Smooth muscle cell (in vitro differentiated cells): Measurements from ENCODE around the gene KCNE4. TPM values are rescaled to one million over a fixed set of nuclear protein-coding genes. Genes with fewer than 3 reads are reported as not detected.

ENCODE experiments used
- DNase-seq: peaks from one replicate; lab custom pipeline; 2025; ENCODE audit not compliant: unreplicated experiment; lab: John Stamatoyannopoulos, UW
- H2AFZ ChIP-seq: fragments of 200-600 bp; sonication (generic); 2 replicates; pipeline ENCODE4 v1.6.0; 2016; ENCODE audit warnings: antibody characterized with exemption, low read depth, mild to moderate bottlenecking
- H3F3A ChIP-seq: fragments of 200-600 bp; sonication (generic); 2 replicates; pipeline ENCODE4 v1.6.0; 2017; ENCODE audit warnings: antibody characterized with exemption, low read depth
- H3K27ac ChIP-seq: fragments of 200-600 bp; sonication (generic); 2 replicates; pipeline ENCODE4 v1.5.1; 2016; ENCODE audit warnings: low read depth, mild to moderate bottlenecking
- H3K27me3 ChIP-seq: fragments of 200-600 bp; sonication (generic); 2 replicates; pipeline ENCODE4 v1.6.1; 2016; ENCODE audit warnings: low read depth, mild to moderate bottlenecking
- H3K36me3 ChIP-seq: fragments of 200-600 bp; sonication (generic); 2 replicates; pipeline ENCODE4 v1.5.1; 2016; ENCODE audit warnings: low read depth
- H3K4me1 ChIP-seq: fragments of 200-600 bp; sonication (generic); 2 replicates; pipeline ENCODE4 v1.5.1; 2016; ENCODE audit warnings: low read depth
- H3K4me2 ChIP-seq: fragments of 200-600 bp; sonication (generic); 2 replicates; pipeline ENCODE4 v1.6.0; 2016; ENCODE audit warnings: mild to moderate bottlenecking
- H3K4me3 ChIP-seq: fragments of 200-600 bp; sonication (generic); 2 replicates; pipeline ENCODE4 v1.5.1; 2016; ENCODE audit warnings: mild to moderate bottlenecking
- H3K79me2 ChIP-seq: fragments of 200-600 bp; sonication (generic); 2 replicates; pipeline ENCODE4 v1.6.0; 2016; ENCODE audit warnings: low read depth, mild to moderate bottlenecking
- H3K9ac ChIP-seq: fragments of 200-600 bp; sonication (generic); 2 replicates; pipeline ENCODE4 v1.6.0; 2016; ENCODE audit warnings: low read depth
- H3K9me3 ChIP-seq: fragments of 200-600 bp; sonication (generic); replicated peaks from 2 replicates; pipeline ENCODE4 v1.5.1; 2016; ENCODE audit warnings: low read depth
- H4K20me1 ChIP-seq: fragments of 200-600 bp; sonication (generic); 2 replicates; pipeline ENCODE4 v1.6.0; 2016; ENCODE audit warnings: low read depth
- WGBS: methylation state at CpG from one replicate; pipeline ENCODE4 v1.1.7; 2016; ENCODE audit warnings: low lambda C conversion rate; 5-methylcytosine and 5-hydroxymethylcytosine counted together
- polyA plus RNA-seq: library from polyadenylated mRNA; unstranded; fragments of >200 nt; fragmentation: Nextera tagmentation; extraction: Ambion mirVana; gene quantifications from 2 replicates; pipeline ENCODE4 v1.2.1, GENCODE V29; 2016
- total RNA-seq: library from RNA; depleted of rRNA; stranded (reverse); fragments of >200 nt; gene quantifications from 2 replicates; pipeline ENCODE4 v1.2.3, GENCODE V29; 2014
- TF ChIP-seq, protein P1 (sequence below): fragments of 200-600 bp; sonication (generic); IDR thresholded peaks from 2 replicates; pipeline ENCODE4 v1.5.1; 2017; ENCODE audit warnings: borderline replicate concordance, mild to moderate bottlenecking, antibody characterized with exemption; ENCODE audit not compliant: insufficient read depth, poor library complexity, severe bottlenecking

Gene KCNE4
- total and polyA plus RNA-seq, 2 experiments from 2014 or later, result 36.7 to 67.5 TPM

DNA sequence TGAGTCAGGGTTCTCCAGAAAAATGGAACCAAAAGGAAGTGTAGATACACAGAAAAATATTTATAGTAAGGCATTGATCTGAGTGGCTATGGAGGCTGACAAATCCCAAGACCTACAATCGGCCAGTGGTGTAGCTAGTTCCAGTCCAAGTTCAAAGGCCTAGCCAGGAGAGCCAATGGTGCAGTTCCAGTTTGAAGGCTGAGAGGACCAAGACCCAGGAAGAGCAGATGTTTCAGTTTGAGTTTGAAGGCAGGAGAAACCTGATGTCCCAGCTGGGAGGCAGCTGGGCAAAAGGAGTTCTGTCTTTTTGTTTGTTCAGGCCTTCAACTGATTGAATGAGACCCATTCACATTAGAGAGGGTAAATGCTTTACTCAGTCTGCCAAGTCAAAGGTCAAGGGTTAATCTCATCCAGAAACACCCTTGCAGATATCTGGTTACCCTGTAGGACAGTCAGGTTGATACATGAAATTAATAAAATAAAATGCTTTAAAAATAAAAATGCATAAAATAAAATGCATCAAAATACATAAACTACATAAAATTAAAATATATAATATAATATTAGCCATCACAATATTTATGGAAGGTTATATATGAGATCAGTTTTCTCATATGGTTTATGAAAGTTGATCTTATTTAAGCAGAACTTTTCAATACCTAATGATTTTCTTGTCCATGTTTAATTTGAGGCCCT is 38.7 kb downstream of the KCNE4 start:
- Histone ChIP-seq H3K9ac (no peak overlapping the region), H2AFZ (no peak overlapping the region), H4K20me1 (no peaks in the 10 kb centered on the region), H3K4me1 (no peaks in the 10 kb centered on the region), H3K9me3 (no peaks in the 10 kb centered on the region), H3F3A (peaks cover 3% of the 10 kb centered on the region), H3K4me2 (no peak overlapping the region), H3K79me2 (no peaks in the 10 kb centered on the region), H3K27ac (no peak overlapping the region), H3K27me3 (no peaks in the 10 kb centered on the region), H3K36me3 (no peaks in the 10 kb centered on the region), H3K4me3 (no peak overlapping the region)
- 88% methylated on average over 1 of the region's 1 CpG for WGBS
- DNase-seq, result no peak
- TF ChIP-seq, protein P1, sequence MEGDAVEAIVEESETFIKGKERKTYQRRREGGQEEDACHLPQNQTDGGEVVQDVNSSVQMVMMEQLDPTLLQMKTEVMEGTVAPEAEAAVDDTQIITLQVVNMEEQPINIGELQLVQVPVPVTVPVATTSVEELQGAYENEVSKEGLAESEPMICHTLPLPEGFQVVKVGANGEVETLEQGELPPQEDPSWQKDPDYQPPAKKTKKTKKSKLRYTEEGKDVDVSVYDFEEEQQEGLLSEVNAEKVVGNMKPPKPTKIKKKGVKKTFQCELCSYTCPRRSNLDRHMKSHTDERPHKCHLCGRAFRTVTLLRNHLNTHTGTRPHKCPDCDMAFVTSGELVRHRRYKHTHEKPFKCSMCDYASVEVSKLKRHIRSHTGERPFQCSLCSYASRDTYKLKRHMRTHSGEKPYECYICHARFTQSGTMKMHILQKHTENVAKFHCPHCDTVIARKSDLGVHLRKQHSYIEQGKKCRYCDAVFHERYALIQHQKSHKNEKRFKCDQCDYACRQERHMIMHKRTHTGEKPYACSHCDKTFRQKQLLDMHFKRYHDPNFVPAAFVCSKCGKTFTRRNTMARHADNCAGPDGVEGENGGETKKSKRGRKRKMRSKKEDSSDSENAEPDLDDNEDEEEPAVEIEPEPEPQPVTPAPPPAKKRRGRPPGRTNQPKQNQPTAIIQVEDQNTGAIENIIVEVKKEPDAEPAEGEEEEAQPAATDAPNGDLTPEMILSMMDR, result no peak

DNA sequence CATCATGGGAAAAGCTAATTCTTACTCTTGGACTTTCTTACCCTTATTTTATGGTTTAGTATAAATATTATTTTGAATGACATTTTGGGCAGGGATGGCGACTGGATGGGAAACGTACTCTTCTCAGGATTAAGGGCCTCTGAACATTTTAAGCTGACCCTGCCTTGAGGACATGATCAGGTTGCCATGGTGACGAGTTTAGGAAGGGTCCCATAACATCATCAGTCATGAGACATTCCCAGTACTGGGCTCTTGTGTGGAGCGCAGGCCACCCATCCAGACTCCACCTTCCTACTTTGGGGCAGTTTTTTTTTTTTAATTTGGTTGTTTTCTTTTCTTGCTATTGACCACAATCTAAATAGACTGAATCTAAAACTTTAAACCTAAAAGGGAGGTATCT is 40.7 kb downstream of the KCNE4 start:
- Histone ChIP-seq H3K36me3 (no peaks in the 10 kb centered on the region), H3K4me2 (no peak overlapping the region), H3K27ac (no peak overlapping the region), H3K79me2 (no peaks in the 10 kb centered on the region), H3K9me3 (no peaks in the 10 kb centered on the region), H3K9ac (no peak overlapping the region), H2AFZ (no peak overlapping the region), H3K27me3 (no peaks in the 10 kb centered on the region), H3K4me3 (no peak overlapping the region), H3K4me1 (no peaks in the 10 kb centered on the region), H4K20me1 (no peaks in the 10 kb centered on the region), H3F3A (peaks cover 3% of the 10 kb centered on the region)
- TF ChIP-seq, protein P1, result no peak
- WGBS, result 99% methylated on average over 4 of the region's 4 CpGs
- no peak for DNase-seq

DNA sequence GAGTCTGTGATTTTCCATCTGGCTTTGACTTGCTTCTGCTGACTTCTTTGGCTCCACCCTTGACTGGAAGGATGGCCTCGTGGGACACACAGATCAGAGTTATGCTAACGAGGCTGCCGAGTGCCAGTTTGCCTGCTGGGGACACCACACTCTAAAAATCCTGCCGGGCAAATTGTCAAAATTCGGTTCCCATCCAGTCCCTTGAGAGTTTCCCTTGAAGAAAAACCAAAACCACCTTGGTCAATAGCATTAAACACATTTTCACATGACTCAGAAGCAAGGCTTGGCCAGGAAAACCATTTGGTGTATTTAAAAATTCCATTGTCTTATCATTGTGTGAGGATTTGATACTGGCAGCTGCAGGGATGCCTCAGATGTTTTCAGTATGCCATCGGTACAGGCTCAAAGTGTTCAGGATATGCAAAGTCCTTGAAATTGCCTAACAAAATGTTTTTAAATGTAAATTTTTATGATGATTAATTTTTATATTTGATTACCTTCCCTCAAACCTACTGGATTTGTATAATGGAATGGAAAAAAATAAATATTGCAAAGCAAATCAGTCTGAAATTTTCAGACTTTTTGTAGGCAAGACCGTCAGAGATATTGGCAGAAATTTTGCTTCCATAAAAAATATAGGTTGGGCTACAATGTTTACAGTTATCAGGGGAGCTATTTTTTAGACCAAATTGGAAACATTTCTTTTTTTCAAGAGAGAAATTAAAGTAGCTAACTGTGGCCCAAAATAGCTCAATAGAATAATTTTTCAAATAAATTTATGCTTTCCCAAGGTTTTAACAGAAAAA is 41.6 kb downstream of the KCNE4 start:
- Histone ChIP-seq H3K27me3 (no peaks in the 10 kb centered on the region), H3K27ac (no peak overlapping the region), H3K4me1 (no peaks in the 10 kb centered on the region), H3F3A (peaks cover 3% of the 10 kb centered on the region), H3K79me2 (no peaks in the 10 kb centered on the region), H3K9ac (no peak overlapping the region), H3K4me3 (no peak overlapping the region), H4K20me1 (no peaks in the 10 kb centered on the region), H3K9me3 (no peaks in the 10 kb centered on the region), H3K4me2 (peak overlapping the region; percentile 41), H2AFZ (peak overlapping the region; percentile 32), H3K36me3 (no peaks in the 10 kb centered on the region)
- TF ChIP-seq, protein P1, result no peak
- DNase-seq, result no peak
- 44% methylated on average over 7 of the region's 7 CpGs for WGBS
